ENCODE data around the gene SLC38A10. TPM values are rescaled to one million over a fixed set of nuclear protein-coding genes. Genes with fewer than 3 reads are reported as not detected.

The SLC38A10 gene
- total and polyA plus RNA-seq, 2 of the 13 experiments (the other 11 are each of a cell fraction or from before 2014, with no cell fraction given): 23.4 to 55.8 TPM

GRCh38 chr17:81328978-81329926 lies 34.1 kb upstream of the SLC38A10 start (continued):
- TF ChIP-seq PATZ1 (CRISPR knock-in tag; IDR thresholded peaks at IDR 0.05) (peak; percentile 61), KLF12 (CRISPR knock-in tag; IDR thresholded peaks at IDR 0.05; ENCODE audit: borderline replicate concordance) (no peak), ZNF431 (CRISPR knock-in tag; IDR thresholded peaks at IDR 0.05; ENCODE audit: borderline replicate concordance, low read depth) (no peak), ELF4 (CRISPR knock-in tag; IDR thresholded peaks at IDR 0.05; ENCODE audit: borderline replicate concordance) (no peak), JUNB (CRISPR knock-in tag; IDR thresholded peaks at IDR 0.05; ENCODE audit: borderline replicate concordance) (no peak), ZNF780A (CRISPR knock-in tag; IDR thresholded peaks at IDR 0.05) (no peak), REST (IDR thresholded peaks at IDR 0.05; ENCODE audit: borderline replicate concordance in 1 of 2, low read depth in 1 of 2, low read length in 2 of 2) (no peak), TEAD3 (CRISPR knock-in tag; optimal IDR thresholded peaks at IDR 0.05; ENCODE audit: borderline replicate concordance) (no peak), ZNF362 (CRISPR knock-in tag; IDR thresholded peaks at IDR 0.05; ENCODE audit: borderline replicate concordance) (no peak), YEATS4 (CRISPR knock-in tag; IDR thresholded peaks at IDR 0.05; ENCODE audit: borderline replicate concordance) (no peak), ZNF615 (CRISPR knock-in tag; IDR thresholded peaks at IDR 0.05; ENCODE audit: borderline replicate concordance) (no peak)
- TF ChIP-seq, protein P1, sequence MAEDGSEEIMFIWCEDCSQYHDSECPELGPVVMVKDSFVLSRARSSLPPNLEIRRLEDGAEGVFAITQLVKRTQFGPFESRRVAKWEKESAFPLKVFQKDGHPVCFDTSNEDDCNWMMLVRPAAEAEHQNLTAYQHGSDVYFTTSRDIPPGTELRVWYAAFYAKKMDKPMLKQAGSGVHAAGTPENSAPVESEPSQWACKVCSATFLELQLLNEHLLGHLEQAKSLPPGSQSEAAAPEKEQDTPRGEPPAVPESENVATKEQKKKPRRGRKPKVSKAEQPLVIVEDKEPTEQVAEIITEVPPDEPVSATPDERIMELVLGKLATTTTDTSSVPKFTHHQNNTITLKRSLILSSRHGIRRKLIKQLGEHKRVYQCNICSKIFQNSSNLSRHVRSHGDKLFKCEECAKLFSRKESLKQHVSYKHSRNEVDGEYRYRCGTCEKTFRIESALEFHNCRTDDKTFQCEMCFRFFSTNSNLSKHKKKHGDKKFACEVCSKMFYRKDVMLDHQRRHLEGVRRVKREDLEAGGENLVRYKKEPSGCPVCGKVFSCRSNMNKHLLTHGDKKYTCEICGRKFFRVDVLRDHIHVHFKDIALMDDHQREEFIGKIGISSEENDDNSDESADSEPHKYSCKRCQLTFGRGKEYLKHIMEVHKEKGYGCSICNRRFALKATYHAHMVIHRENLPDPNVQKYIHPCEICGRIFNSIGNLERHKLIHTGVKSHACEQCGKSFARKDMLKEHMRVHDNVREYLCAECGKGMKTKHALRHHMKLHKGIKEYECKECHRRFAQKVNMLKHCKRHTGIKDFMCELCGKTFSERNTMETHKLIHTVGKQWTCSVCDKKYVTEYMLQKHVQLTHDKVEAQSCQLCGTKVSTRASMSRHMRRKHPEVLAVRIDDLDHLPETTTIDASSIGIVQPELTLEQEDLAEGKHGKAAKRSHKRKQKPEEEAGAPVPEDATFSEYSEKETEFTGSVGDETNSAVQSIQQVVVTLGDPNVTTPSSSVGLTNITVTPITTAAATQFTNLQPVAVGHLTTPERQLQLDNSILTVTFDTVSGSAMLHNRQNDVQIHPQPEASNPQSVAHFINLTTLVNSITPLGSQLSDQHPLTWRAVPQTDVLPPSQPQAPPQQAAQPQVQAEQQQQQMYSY (CRISPR knock-in tag; IDR thresholded peaks at IDR 0.05): 0 out of 2 replicates have a peak, but pooled peaks have one; percentile 70

Measured in HepG2 (cell line).